Prostate gland (tissue), 2 donors: ENCODE data around the gene NES.

Experiments
- POLR2A ChIP-seq: fragments of 450-650 bp; IDR thresholded peaks from one replicate; pipeline ENCODE4 v1.6.1; 2016; ENCODE audit warnings: antibody characterized with exemption, mild to moderate bottlenecking
- POLR2AphosphoS5 ChIP-seq: sonication (generic); formaldehyde crosslinking; IDR thresholded peaks from one replicate; pipeline ENCODE4 v1.6.1; 2017; ENCODE audit warnings: antibody characterized with exemption
- TF ChIP-seq, protein P1 (sequence below), 4 experiments: fragments of 200-600 bp in 2 of 4; fragments of 450-650 bp in 2 of 4; sonication (generic) in 2 of 4; IDR thresholded peaks; 1 replicate in 3 of 4; 2 replicates in 1 of 4; pipeline ENCODE4 v1.5.1; 2016 to 2019; ENCODE audit warnings: antibody characterized with exemption in 4 of 4, mild to moderate bottlenecking in 2 of 4, moderate library complexity in 2 of 4

GRCh38 chr1:156624814-156625435 lies 52.3 kb downstream of the NES start:
- TF ChIP-seq, protein P1, sequence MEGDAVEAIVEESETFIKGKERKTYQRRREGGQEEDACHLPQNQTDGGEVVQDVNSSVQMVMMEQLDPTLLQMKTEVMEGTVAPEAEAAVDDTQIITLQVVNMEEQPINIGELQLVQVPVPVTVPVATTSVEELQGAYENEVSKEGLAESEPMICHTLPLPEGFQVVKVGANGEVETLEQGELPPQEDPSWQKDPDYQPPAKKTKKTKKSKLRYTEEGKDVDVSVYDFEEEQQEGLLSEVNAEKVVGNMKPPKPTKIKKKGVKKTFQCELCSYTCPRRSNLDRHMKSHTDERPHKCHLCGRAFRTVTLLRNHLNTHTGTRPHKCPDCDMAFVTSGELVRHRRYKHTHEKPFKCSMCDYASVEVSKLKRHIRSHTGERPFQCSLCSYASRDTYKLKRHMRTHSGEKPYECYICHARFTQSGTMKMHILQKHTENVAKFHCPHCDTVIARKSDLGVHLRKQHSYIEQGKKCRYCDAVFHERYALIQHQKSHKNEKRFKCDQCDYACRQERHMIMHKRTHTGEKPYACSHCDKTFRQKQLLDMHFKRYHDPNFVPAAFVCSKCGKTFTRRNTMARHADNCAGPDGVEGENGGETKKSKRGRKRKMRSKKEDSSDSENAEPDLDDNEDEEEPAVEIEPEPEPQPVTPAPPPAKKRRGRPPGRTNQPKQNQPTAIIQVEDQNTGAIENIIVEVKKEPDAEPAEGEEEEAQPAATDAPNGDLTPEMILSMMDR (IDR thresholded peaks at IDR 0.05), result no peak
- no peak for TF ChIP-seq POLR2A
- TF ChIP-seq POLR2AphosphoS5, result no peak
